NCI-H2029 treated with DMSO at 0.1 percent for 48 hours (cell line): ENCODE results near the gene CTNND2.

ENCODE experiments used
- DNase-seq: peaks from one replicate; lab custom pipeline; 2025; lab: John Stamatoyannopoulos, UW

The CTNND2 gene

GRCh38 chr5:11522796-11523195 is 381.4 kb downstream of the CTNND2 start:
- DNase-seq = no peak

GRCh38 chr5:11520241-11520930 is 383.9 kb downstream of the CTNND2 start:
- DNase-seq = no peak

GRCh38 chr5:11519236-11519635 is 385.0 kb downstream of the CTNND2 start:
- no peak for DNase-seq

GRCh38 chr5:11518676-11519075 is 385.6 kb downstream of the CTNND2 start:
- DNase-seq = no peak

GRCh38 chr5:11514705-11515432 is 389.4 kb downstream of the CTNND2 start:
- no peak for DNase-seq

GRCh38 chr5:11511878-11512277 is 392.4 kb downstream of the CTNND2 start:
- no peak for DNase-seq

GRCh38 chr5:11510889-11511288 is 393.4 kb downstream of the CTNND2 start:
- no peak for DNase-seq

GRCh38 chr5:11509793-11510192 is 394.5 kb downstream of the CTNND2 start:
- DNase-seq = no peak

GRCh38 chr5:11507156-11507910 is 396.9 kb downstream of the CTNND2 start:
- DNase-seq = no peak

- no peak for DNase-seq
Observed at GRCh38 chr5:11504886-11505193, 399.4 kb downstream of the CTNND2 start.

GRCh38 chr5:11504065-11504885 is 400.0 kb downstream of the CTNND2 start:
- DNase-seq = no peak

GRCh38 chr5:11502783-11503182 is 401.5 kb downstream of the CTNND2 start:
- no peak for DNase-seq

- DNase-seq = no peak
Observed at GRCh38 chr5:11497651-11498050, 406.6 kb downstream of the CTNND2 start.

GRCh38 chr5:11496137-11496719 is 408.0 kb downstream of the CTNND2 start:
- DNase-seq = no peak

GRCh38 chr5:11494340-11494739 is 409.9 kb downstream of the CTNND2 start:
- DNase-seq = no peak

- no peak for DNase-seq
Observed at GRCh38 chr5:11491404-11492075, 412.7 kb downstream of the CTNND2 start.

- no peak for DNase-seq
Observed at GRCh38 chr5:11483630-11484029, 420.6 kb downstream of the CTNND2 start.

GRCh38 chr5:11482011-11482410 is 422.2 kb downstream of the CTNND2 start:
- DNase-seq = no peak

- no peak for DNase-seq
Observed at GRCh38 chr5:11477786-11478185, 426.5 kb downstream of the CTNND2 start.

- DNase-seq = no peak
Observed at GRCh38 chr5:11476866-11477265, 427.4 kb downstream of the CTNND2 start.

- DNase-seq = no peak
Observed at GRCh38 chr5:11468334-11469039, 435.8 kb downstream of the CTNND2 start.
